Measurements from ENCODE around the gene NCL. TPM values are rescaled to one million over a fixed set of nuclear protein-coding genes. Genes with fewer than 3 reads are reported as not detected.
A peak's percentile ranks its signal among the peaks of the same experiment; 100 is the strongest.
"Not testable (repeated sequence)": the region's sequence is repeated elsewhere in the genome, so short reads cannot be mapped to it uniquely, and the experiment has no call there.

The NCL gene
- total and polyA plus RNA-seq, 7 donors = 221 to 632 (median 382) TPM

GRCh38 chr2:231410293-231411004 is 53.8 kb downstream of the NCL start:
- TF ChIP-seq CTCF (IDR thresholded peaks at IDR 0.05) = no peak
- Histone ChIP-seq H3K27ac (no peak overlapping the region), H3K36me3 (ENCODE audit: insufficient read depth in 1 of 2, low read depth in 1 of 2) (no peaks in the 10 kb centered on the region), H3K9me3 (no peaks in the 10 kb centered on the region), H3K4me1 (peaks cover 6% of the 10 kb centered on the region), H3K27me3 (ENCODE audit: insufficient read depth in 3 of 3, low read length in 2 of 3) (peaks cover 0 to 12% (median 1%) of the 10 kb centered on the region in 3 donors), H3K4me3 (no peak overlapping the region)
- 81 to 82% (median 82%) methylated on average over 6 of the region's 6 CpGs for WGBS, 3 donors
- ATAC-seq (no peak), DNase-seq (no peak)
- intact Hi-C loops (cut with DNase I) = loop anchor here (5.0 to 10.0 kb wide), 4 partner anchors 113 to 306 kb away; no protein-coding TSS in a partner anchor

GRCh38 chr2:231409776-231410175 is 54.5 kb downstream of the NCL start:
- no peak overlapping the region for H3K27ac ChIP-seq
- 93 to 98% (median 95%) methylated on average over 5 of the region's 5 CpGs for WGBS, 3 donors
- no peaks in the 10 kb centered on the region for H3K9me3 ChIP-seq
- no peak for TF ChIP-seq CTCF (IDR thresholded peaks at IDR 0.05)
- peaks cover 0 to 12% (median 1%) of the 10 kb centered on the region in 3 donors for H3K27me3 ChIP-seq (ENCODE audit: insufficient read depth in 3 of 3, low read length in 2 of 3)
- intact Hi-C loops (cut with DNase I) = loop anchor here (5.0 to 10.0 kb wide), 4 partner anchors 112 to 305 kb away; no protein-coding TSS in a partner anchor
- no peaks in the 10 kb centered on the region for H3K36me3 ChIP-seq (ENCODE audit: insufficient read depth in 1 of 2, low read depth in 1 of 2)
- H3K4me3 ChIP-seq = no peak overlapping the region
- H3K4me1 ChIP-seq = peaks cover 6% of the 10 kb centered on the region
- DNase-seq (no peak), ATAC-seq (no peak)

- 70 to 78% (median 78%) methylated on average over 9 of the region's 9 CpGs for WGBS, 3 donors
- DNase-seq; ATAC-seq; H3K27me3 ChIP-seq (ENCODE audit: insufficient read depth in 3 of 3, low read length in 2 of 3); H3K4me1 ChIP-seq; intact Hi-C loops (cut with DNase I); H3K36me3 ChIP-seq (ENCODE audit: insufficient read depth in 1 of 2, low read depth in 1 of 2); H3K4me3 ChIP-seq; H3K9me3 ChIP-seq; H3K27ac ChIP-seq: not testable (repeated sequence)
These were observed 56.0 kb downstream of the NCL start for GRCh38 chr2:231408304-231408703.

- H3K9me3 ChIP-seq; ATAC-seq; DNase-seq; H3K4me3 ChIP-seq; H3K4me1 ChIP-seq; H3K27me3 ChIP-seq (ENCODE audit: insufficient read depth in 3 of 3, low read length in 2 of 3); intact Hi-C loops (cut with DNase I); H3K27ac ChIP-seq; H3K36me3 ChIP-seq (ENCODE audit: insufficient read depth in 1 of 2, low read depth in 1 of 2): not testable (repeated sequence)
- WGBS, 3 donors = 69 to 81% (median 74%) methylated on average over 5 of the region's 5 CpGs
These were observed 56.6 kb downstream of the NCL start for GRCh38 chr2:231407686-231408085.

- intact Hi-C loops (cut with DNase I) = loop anchor here in 1 of 2 donors (2.0 kb wide), 1 partner anchor 179 kb away; no protein-coding TSS in a partner anchor
- not testable (repeated sequence) for H3K27ac ChIP-seq; H3K36me3 ChIP-seq (ENCODE audit: insufficient read depth in 1 of 2, low read depth in 1 of 2); H3K4me1 ChIP-seq; H3K4me3 ChIP-seq; H3K27me3 ChIP-seq (ENCODE audit: insufficient read depth in 3 of 3, low read length in 2 of 3); ATAC-seq; H3K9me3 ChIP-seq
- TF ChIP-seq CTCF (IDR thresholded peaks at IDR 0.05) = peak; percentile 45
- DNase-seq = peak in 1 of 2 donors; percentile 9
- WGBS, 3 donors = 25 to 32% (median 29%) methylated on average over 16 of the region's 16 CpGs
These were observed 58.5 kb downstream of the NCL start for GRCh38 chr2:231405601-231406367.

- not testable (repeated sequence) for H3K36me3 ChIP-seq (ENCODE audit: insufficient read depth in 1 of 2, low read depth in 1 of 2); H3K4me1 ChIP-seq; H3K9me3 ChIP-seq; H3K27ac ChIP-seq; ATAC-seq; H3K4me3 ChIP-seq; H3K27me3 ChIP-seq (ENCODE audit: insufficient read depth in 3 of 3, low read length in 2 of 3)
- 80 to 90% (median 81%) methylated on average over 16 of the region's 16 CpGs for WGBS, 3 donors
- intact Hi-C loops (cut with DNase I) = loop anchor here in 1 of 2 donors (2.0 kb wide), 1 partner anchor 177 kb away; no protein-coding TSS in a partner anchor
- DNase-seq = peak in 1 of 2 donors; percentile 9
These were observed 60.1 kb downstream of the NCL start for GRCh38 chr2:231404183-231404578.

Data from psoas muscle (tissue), 8 donors.